ENCODE results near the gene USP15.
"Not testable (repeated sequence)": the region's sequence is repeated elsewhere in the genome, so short reads cannot be mapped to it uniquely, and the experiment has no call there.

Gene USP15

GRCh38 chr12:62335057-62335456 lies 74.9 kb downstream of the USP15 start:
- no peak for FAIRE-seq

DNA sequence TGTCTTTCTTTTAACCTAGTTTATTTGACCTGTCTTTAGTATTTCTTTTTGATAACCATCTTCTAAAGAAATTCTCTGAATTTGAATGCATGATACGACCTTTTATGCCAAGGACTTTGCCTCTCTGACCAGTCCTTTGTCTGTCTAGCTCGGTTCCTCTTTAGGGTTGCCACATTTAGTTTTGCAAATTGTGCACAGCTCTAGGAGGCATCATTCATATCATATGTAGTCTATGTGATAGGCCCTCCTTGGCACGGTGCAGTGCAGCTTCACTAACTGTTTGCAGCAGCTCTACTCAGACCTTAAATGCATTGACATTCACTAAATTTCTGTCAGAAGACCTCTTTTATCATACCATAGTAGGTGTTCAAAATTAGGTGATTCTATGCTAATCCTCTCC lies 75.6 kb downstream of the USP15 start:
- FAIRE-seq: no peak

GRCh38 chr12:62337643-62338042 lies 77.4 kb downstream of the USP15 start:
- FAIRE-seq: not testable (repeated sequence)

DNA sequence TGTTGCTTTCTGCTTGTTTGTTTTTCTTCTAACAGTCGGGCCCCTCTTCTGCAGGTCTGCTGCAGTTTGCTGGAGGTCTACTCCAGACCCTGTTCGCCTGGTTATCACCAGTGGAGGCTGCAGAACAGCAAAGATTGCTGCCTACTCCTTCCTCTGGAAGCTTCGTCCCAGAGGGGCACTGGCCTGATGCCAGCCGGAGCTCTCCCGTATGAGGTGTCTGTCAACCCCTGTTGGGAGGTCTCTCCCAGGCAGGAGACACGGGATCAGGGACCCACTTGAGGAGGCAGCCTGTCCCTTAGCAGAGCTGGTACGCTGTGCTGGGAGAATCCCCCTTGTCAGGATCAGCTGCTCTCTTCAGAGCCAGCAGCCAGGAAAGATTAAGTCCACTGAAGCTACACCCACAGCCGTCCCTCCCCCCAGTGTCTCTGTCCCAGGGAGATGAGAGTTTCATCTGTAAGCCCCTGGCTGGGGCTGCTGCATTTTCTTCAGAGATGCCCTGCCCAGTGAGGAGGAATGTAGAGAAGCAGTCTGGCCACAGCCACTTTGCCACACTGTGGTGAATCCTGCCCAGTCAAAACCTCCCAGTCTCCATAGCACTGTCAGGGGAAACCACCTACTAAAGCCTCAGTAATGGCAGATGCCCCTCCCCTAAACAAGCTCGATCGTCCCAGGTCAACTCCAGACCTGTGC lies 82.6 kb downstream of the USP15 start:
- not testable (repeated sequence) for FAIRE-seq

DNA sequence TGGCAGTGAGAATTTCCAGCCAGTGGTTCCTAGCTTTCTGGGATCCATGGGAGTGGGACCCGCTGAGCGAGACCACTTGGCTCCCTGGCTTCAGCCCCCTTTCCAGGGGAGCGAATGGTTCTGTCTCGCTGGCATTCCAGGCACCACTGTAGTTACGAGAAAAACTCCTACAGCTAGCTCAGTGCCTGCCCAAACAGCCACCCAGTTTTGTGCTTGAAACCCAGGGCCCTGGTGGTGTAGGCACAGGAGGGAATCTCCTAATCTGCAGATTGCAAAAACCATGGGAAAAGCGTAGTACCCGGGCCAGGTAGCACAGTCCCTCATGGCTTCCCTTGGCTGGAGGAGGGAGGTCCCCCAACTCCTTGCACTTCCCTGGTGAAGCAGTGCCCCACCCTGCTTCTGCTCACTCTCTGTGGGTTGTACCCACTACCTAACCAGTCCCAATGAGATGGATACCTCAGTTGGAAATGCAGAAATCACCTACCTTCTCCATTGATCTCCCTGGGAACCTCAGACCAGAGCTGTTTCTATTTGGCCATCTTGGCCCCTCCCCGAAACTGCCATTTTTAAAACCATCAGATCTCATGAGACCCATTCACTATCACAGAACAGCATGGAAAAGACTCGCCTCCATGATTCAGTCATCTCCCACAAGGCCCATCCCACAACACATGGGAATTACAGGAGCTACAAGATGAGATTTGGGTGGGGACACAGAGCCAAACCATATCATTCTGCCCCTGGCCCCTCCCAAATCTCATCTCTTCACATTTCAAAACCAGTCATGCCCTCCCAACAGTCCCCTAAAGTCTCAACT lies 83.3 kb downstream of the USP15 start:
- not testable (repeated sequence) for FAIRE-seq

DNA sequence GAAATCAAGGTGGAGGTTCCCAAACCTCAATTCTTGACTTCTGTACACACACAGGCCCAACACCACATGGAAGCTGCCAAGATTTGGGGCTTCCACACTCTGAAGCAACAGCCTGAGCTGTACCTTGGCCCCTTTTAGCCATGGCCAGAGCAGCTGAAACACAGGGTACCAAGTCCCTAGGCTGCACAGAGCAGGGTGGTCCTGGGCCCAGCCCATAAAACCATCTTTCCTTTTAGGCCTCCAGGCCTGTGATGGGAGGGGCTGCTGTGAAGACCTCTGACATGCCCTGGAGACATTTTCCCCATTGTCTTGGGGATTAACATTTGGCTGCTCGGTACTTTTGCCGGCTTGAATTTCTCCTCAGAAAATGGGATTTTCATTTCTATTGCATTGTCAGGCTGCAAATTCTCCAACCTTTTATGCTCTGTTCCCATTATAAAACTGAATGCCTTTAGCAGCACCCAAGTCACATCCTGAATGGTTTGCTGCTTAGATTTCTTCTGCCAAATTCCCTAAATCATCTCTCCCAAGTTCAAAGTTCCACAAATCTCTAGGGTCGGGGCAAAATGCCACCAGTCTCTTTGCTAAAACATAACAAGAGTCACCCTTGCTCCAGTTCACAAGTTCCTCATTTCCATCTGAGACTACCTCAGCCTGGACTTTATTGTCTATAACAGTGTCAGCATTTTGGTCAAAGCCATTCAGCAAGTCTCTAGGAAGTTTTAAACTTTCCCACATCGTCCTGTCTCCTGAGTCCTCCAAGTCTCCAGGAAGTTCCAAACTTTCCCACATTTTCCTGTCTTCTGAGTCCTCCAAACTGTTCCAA lies 84.7 kb downstream of the USP15 start:
- FAIRE-seq: not testable (repeated sequence)

DNA sequence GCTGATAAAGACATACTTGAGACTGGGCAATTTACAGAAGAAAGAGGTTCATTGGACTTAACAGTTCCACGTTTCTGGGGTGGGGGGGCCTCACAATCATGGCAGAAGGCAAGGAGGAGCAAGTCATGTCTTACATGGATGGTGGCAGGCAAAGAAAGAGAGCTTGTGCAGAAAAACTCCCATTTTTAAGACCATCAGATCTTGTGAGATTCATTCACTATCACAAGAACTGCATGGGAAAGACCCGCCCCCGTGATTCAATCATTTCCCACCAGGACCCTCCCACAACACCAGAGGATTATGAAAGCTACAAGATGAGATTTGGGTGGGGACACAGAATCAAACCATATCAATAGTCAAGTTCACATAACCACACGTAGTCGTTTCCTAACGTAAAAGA lies 85.5 kb downstream of the USP15 start:
- no peak for FAIRE-seq

DNA sequence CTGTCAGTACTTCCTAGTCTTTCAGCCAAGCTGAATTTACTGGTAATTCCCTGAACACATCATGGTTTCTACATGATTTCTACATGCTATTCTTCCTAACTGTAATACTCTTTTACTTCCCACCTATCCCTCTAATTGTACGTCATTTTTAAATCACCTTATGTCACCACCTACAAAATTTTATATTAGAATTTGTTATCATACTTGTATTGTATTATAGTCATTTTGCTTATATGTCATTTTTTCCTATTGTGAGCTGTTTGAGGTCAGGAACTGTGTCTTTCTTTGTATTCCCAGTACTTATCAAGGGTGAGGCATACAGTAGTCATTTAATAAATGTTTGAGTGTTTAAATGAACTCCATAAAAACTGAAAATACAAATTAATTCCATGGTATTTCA lies 86.6 kb downstream of the USP15 start:
- FAIRE-seq: no peak

DNA sequence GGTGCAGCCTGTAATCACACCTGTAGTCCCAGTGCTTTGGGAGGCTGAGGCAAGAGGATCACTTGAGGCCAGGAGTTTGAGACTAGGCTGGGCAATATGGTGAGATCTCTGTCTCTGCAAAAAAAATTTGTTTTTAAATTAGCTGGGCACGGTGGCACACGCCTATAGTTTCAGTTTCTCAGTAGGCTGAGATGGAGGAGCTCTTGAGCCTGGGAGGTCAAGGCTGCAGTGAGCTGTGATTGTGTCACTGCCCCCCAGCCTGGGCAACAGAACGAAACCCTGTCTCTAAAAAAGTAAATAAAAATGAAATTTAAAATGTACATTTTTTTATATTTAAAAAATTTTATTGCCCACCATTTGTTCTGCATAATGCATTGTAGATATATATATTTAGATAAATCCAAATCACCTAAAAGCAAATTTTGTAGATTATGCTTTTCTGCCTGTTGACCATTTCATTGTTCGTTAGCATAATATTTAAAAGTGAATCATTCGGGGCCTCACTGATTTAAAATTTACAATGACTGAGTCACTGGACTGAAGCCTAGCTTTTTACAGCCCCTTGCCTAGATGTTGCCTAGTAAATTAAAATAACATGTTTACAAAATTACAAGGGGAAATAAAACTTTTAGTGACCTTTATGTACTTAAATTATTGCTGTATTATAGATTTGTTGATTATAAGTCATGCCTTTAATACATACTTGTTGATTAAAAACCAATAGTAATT lies 87.9 kb downstream of the USP15 start:
- no peak for FAIRE-seq

GRCh38 chr12:62350554-62350953 lies 90.3 kb downstream of the USP15 start:
- FAIRE-seq: no peak

DNA sequence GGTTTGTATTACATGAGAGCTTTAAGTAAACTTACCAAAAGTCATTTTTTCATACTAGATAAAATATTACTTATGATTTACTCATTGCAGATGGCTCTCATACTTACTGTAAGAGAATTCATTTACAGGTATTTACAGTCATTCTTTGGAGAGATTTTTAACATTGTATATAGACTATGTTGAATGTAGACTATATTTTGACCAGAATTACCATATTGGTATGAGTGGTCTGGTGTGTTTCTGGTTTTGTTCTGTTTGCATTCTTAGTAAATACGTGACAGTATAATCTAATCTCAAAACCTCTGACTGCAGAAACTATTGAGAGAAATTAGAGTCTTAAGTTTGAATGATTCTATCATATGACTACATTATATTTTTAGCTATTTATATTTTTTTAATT lies 91.1 kb downstream of the USP15 start:
- no peak for FAIRE-seq

DNA sequence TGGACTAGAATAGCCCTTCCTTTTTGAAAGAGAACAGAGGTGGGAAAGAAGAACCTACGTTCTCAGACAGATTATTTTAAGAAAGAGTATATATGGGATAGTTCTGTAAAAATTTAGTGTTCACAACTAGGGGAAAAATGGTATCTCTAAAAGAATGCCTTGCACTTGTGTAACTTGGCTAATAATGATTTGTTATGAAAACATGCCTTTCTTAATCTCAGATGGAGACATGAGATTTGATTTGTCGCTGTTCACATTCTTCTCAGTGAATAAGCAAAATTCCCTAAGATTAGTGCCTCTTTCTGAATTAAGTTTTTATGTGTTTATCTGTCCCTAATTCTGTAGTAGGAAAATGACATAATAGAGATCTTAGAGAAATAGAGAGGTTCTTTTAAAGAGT lies 100.8 kb downstream of the USP15 start:
- no peak for FAIRE-seq

DNA sequence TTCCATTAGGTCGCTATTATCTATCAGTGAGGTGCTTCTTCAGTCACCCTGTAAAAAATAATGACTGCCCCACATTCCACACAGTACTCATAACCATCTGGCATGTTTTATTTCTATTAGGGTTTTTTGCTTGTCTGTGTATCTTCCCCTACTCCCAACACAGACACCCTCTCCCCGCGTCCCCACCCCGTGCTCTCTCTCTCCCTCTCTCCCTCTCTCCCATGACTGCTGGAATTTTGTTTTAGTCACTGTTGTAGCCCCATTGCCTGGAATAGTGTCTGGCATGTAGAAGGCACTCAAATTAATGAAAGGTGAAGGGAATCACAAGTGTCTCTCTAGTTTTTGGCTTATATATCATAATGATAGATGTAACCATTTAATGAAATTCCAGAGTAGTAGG lies 103.3 kb downstream of the USP15 start:
- FAIRE-seq: no peak

- FAIRE-seq: not testable (repeated sequence)
These were observed 104.5 kb downstream of the USP15 start for GRCh38 chr12:62364697-62365096.

- not testable (repeated sequence) for FAIRE-seq
These were observed 105.6 kb downstream of the USP15 start for GRCh38 chr12:62365846-62366245.

GRCh38 chr12:62368430-62369223 lies 108.4 kb downstream of the USP15 start:
- not testable (repeated sequence) for FAIRE-seq

DNA sequence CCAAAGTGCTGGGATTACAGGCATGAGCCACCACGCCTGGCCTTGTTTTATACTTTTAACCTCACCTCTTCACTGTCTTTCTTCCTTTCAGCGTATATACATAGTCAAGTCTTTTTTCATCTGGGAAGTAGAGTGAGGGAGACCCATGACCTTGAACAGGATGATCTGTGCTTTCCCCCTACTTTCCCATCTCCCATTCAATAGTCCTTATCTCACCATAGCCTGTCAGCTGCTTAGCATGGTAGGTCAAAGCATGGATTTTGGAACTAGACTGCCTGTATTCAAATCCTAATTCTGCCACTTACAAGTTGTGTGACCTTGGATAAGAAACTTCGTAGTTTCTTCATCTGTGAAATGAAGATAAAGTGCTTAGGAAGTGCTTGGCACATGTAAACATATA lies 110.0 kb downstream of the USP15 start:
- FAIRE-seq: no peak

GRCh38 chr12:62371661-62372060 lies 111.5 kb downstream of the USP15 start:
- no peak for FAIRE-seq

- FAIRE-seq: no peak
These were observed 111.9 kb downstream of the USP15 start for GRCh38 chr12:62372134-62372533.

- FAIRE-seq: no peak
These were observed 112.6 kb downstream of the USP15 start for GRCh38 chr12:62372825-62373224.

DNA sequence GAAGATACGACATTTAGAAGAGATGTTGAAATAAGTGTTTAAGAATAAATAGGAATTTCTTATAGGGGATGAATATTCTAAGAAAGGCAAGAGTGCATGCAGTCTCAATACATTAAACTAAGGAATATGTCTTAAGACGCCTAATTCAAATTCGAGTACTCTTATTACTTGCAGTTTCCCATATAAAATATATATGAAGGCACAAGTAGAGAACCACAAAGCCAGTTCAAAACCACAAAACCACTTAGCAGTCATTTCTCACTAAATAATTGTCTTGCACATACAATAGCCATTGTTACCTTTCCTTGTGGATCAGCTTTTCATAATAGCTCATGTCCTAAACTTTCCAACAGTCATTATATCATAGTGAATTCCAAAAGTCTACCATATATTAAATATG lies 115.4 kb downstream of the USP15 start:
- FAIRE-seq: no peak

Data from TTC549 (cell line).